Measurements from ENCODE around the gene NOTUM. TPM values are rescaled to one million over a fixed set of nuclear protein-coding genes. Genes with fewer than 3 reads are reported as not detected.

The NOTUM gene
- polyA plus RNA-seq, 2 of the 4 experiments (the other 2 are of a cell fraction): 0.06 to 0.92 TPM

DNA sequence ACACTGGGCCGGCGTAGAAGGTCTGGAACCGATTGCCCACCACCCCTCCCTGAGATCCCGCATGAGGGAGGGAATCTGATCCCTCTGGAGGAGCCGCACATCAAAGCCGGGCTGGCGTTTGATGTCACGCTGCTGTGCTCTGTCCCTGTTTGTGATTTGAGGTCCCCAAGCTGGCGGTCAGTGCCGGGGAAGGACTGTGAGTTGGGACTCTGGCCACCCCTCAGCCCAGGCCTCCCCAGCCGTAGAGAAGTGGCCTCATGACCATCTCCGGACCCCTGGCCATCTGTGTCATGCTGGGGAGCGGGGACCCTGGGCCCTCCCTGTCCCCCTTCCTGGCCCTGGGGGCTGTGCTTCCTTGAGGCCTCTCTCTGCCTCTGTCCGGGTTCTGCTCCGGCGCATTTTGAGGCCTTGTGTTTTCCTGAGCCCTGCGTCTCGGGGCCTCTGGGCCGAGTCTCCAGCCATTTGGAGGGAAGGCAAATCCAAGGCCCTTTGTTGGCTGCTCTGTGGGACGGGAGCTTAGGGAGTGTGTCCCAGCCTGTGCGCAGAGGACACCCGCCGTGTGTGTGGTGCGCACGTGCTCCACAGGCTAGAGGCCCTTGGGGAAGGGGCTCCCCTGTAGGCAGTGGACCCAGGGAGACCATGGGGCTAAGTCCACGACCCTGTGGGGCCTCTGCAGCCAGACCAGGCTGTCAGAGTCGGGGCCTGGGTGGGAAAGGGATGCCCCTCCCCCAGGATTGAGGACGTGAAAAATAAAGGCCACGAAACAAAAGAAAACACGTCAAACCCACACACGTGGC is 31.5 kb upstream of the NOTUM start:
- ChIA-PET CTCF (interaction anchor here (1.0 to 5.6 kb wide), 6 partner anchors 12 to 38 kb away, joined by 4 to 46 read pairs (median 6); partner anchors contain the start of genes CENPX and LRRC45), POLR2A (no interaction called here)
- Histone ChIP-seq H3K27ac (peak overlapping the region in 1 of 2 experiments; percentile 61; a peak in 4 of 6 replicates), H3K4me1 (peaks cover 17% of the 10 kb centered on the region), H3K9me3 (no peaks in the 10 kb centered on the region), H3K4me2 (peak overlapping the region; percentile 9; the same call in 1 of the 3 replicates), H3K4me3 (no peak overlapping the region)
- 93% methylated on average over 31 of the region's 31 CpGs for WGBS (ENCODE audit: missing lambda C conversion rate)
- FAIRE-seq (no peak), ATAC-seq (no peak), DNase-seq (ENCODE audit: low read depth in 1 of 2, low spot score in 1 of 2) (no peak)
- no peak for TF ChIP-seq CHD2 (IDR thresholded peaks at IDR 0.05; ENCODE audit: low read length, partially characterized antibody)
- TF ChIP-seq SREBF2 (IDR thresholded peaks at IDR 0.05): no peak
- TF ChIP-seq KDM5A (IDR thresholded peaks at IDR 0.05): no peak

DNA sequence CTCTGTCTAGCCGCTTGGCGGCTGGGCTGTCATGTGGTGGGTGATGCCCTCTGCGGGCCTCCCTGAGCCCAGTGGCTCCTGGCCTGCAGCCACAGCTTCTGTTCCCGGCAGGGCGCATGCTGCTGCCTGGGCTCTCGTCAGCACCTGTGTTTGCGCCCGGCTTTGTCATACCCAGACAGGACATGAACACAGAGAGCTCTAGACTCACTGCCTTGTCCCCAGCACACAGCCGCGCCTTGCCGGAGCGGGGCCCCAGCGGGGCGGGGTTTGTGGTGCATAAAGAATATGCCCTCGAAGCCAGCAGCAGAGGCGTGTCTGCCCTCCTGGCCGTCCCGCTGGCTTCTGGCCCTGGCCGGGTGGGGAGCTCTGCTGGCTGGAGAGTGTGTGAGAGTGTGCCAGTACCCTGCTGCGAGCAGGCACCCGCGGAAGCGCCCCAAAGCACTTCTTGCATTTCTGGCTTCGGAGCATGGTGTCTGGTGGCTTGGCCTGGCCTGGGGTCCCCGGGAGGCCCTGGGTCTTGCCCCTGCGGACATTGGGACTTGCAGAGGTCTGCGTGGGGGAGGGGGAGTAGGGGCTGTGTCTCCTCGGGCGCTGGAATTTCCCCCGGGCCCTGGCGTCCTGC is 30.8 kb upstream of the NOTUM start:
- WGBS (ENCODE audit: missing lambda C conversion rate): 60% methylated on average over 27 of the region's 31 CpGs
- peak overlapping the region; percentile 9; the same call in 1 of the 3 replicates for H3K4me2 ChIP-seq
- POLR2A ChIA-PET: no interaction called here
- H3K4me1 ChIP-seq: peaks cover 17% of the 10 kb centered on the region
- H3K27ac ChIP-seq: peak overlapping the region in 1 of 2 experiments; percentile 61; a peak in 4 of 6 replicates
- ATAC-seq (peak; percentile 38 to 61), DNase-seq (ENCODE audit: low read depth in 1 of 2, low spot score in 1 of 2) (peak in 1 of 2 experiments; percentile 50), FAIRE-seq (no peak)
- no peak overlapping the region for H3K4me3 ChIP-seq
- CTCF ChIA-PET: interaction anchor here (0.9 to 5.6 kb wide), 9 partner anchors 11 to 46 kb away, joined by 3 to 46 read pairs (median 4); partner anchors contain the start of genes CENPX, DCXR and LRRC45
- no peaks in the 10 kb centered on the region for H3K9me3 ChIP-seq
- no peak for TF ChIP-seq CBX2 (IDR thresholded peaks at IDR 0.05; ENCODE audit: borderline replicate concordance, low read depth)
- no peak for TF ChIP-seq MYC (IDR thresholded peaks at IDR 0.05; ENCODE audit: borderline replicate concordance, low read length)
- no peak for TF ChIP-seq KDM1A (IDR thresholded peaks at IDR 0.05; ENCODE audit: low read depth)
- no peak for TF ChIP-seq HOXB5 (CRISPR knock-in tag; IDR thresholded peaks at IDR 0.05)
- TF ChIP-seq MAZ (IDR thresholded peaks at IDR 0.05; ENCODE audit: borderline replicate concordance, low read depth, low read length): no peak
- no peak for TF ChIP-seq MAFK (IDR thresholded peaks at IDR 0.05; ENCODE audit: partially characterized antibody)
- TF ChIP-seq CBX8 (IDR thresholded peaks at IDR 0.05): no peak
- no peak for TF ChIP-seq ZFP36 (IDR thresholded peaks at IDR 0.05; ENCODE audit: borderline replicate concordance, partially characterized antibody)
- no peak for TF ChIP-seq FOSB (CRISPR knock-in tag; IDR thresholded peaks at IDR 0.05)
- TF ChIP-seq SMC3 (IDR thresholded peaks at IDR 0.05): no peak

DNA sequence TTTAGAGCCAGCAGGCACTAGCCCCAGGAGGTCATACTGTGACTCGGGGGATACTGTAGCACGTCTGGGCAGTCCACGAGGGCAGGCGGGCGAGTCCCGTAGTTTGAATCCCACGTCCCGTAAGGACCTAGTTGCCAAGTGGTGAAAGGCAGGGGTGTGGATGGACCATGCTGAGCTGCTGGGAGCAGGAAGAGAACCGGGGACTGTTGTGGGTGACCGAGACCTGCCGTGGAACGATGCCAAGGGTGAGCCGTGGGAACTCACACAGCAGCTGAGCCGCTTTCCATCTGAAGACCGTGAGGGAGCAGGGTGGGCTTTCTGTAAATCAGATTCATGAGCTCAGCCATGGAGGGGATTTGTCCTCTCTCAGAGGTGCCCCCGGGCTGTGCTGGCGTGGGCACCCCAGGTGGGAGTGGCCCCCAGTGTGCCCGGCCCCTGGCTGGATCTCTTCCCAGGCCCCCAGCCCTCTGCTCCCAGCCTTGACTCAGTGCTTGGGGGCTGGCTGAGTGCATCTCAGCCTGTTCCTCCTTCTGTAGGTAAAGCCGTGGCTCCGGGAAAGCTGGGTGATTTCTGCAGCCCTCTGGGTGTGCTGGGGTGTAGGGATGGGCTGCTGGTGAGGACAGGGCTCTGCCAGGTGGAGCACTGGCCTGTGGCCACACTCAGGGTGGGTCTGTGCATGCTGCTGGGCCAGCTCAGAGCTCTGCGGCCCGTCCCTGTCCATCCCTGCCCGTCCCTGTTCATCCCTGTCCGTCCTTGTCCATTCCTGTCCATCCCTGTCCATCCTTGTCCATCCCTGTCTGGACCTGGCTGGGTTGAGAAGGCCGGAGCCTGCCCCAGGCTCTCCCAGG is 30.1 kb upstream of the NOTUM start:
- H3K4me1 ChIP-seq: peaks cover 17% of the 10 kb centered on the region
- DNase-seq (ENCODE audit: low read depth in 1 of 2, low spot score in 1 of 2): no peak
- ChIA-PET CTCF (interaction anchor here (0.8 to 5.6 kb wide), 9 partner anchors 10 to 47 kb away, joined by 3 to 46 read pairs (median 4); partner anchors contain the start of genes CENPX, DCXR and LRRC45), POLR2A (interaction anchor here (0.9 kb wide), 1 partner anchor 13 kb away, joined by 3 read pairs; no protein-coding TSS in a partner anchor)
- no peak for FAIRE-seq
- H3K9me3 ChIP-seq: no peaks in the 10 kb centered on the region
- H3K4me3 ChIP-seq: no peak overlapping the region
- peak in 1 of 2 experiments; percentile 12; a peak in 3 of 6 replicates for ATAC-seq
- TF ChIP-seq, protein P1, sequence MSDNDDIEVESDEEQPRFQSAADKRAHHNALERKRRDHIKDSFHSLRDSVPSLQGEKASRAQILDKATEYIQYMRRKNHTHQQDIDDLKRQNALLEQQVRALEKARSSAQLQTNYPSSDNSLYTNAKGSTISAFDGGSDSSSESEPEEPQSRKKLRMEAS (IDR thresholded peaks at IDR 0.05): no peak
- TF ChIP-seq REST (IDR thresholded peaks at IDR 0.05) (no peak), HEYL (CRISPR knock-in tag; IDR thresholded peaks at IDR 0.05) (no peak), NR3C1 (IDR thresholded peaks at IDR 0.05) (no peak), CEBPB (IDR thresholded peaks at IDR 0.05) (no peak), ZC3H11A (IDR thresholded peaks at IDR 0.05) (no peak)
- peak overlapping the region; percentile 9; the same call in 1 of the 3 replicates for H3K4me2 ChIP-seq
- 89% methylated on average over 25 of the region's 25 CpGs for WGBS (ENCODE audit: missing lambda C conversion rate)
- H3K27ac ChIP-seq: peak overlapping the region in 1 of 2 experiments; percentile 61; a peak in 4 of 6 replicates
